BLaER1 (cell line): ENCODE data around the gene CARMIL3.

Source experiments
- H3K27ac ChIP-seq: shearing (Covaris generic); formaldehyde crosslinking; 2 replicates; pipeline ENCODE4 v1.8.1; 2022
- H3K27me3 ChIP-seq: shearing (Covaris generic); formaldehyde crosslinking; 2 replicates; pipeline ENCODE4 v1.8.1; 2022
- H3K36me3 ChIP-seq: shearing (Covaris generic); formaldehyde crosslinking; 2 replicates; pipeline ENCODE4 v1.8.1; 2022
- H3K4me1 ChIP-seq: shearing (Covaris generic); formaldehyde crosslinking; 2 replicates; pipeline ENCODE4 v1.8.1; 2022
- H3K4me2 ChIP-seq: shearing (Covaris generic); formaldehyde crosslinking; 2 replicates; pipeline ENCODE4 v1.8.1; 2022
- H3K4me3 ChIP-seq: shearing (Covaris generic); formaldehyde crosslinking; 2 replicates; pipeline ENCODE4 v1.8.1; 2022
- H3K9ac ChIP-seq: shearing (Covaris generic); formaldehyde crosslinking; 2 replicates; pipeline ENCODE4 v1.8.1; 2022
- H3K9me3 ChIP-seq: shearing (Covaris generic); formaldehyde crosslinking; 2 replicates; pipeline ENCODE4 v1.8.1; 2022
- H4K20me1 ChIP-seq: shearing (Covaris generic); formaldehyde crosslinking; 2 replicates; pipeline ENCODE4 v1.8.1; 2022
- Cebpa-rat ChIP-seq: shearing (Covaris generic); IDR thresholded peaks from 2 replicates; pipeline ENCODE4 v1.8.1; 2022

The CARMIL3 gene

GRCh38 chr14:24116128-24116814 is 64.5 kb downstream of the CARMIL3 start:
- Histone ChIP-seq H3K4me1 (peaks cover 19% of the 10 kb centered on the region), H3K27ac (no peak overlapping the region), H4K20me1 (no peaks in the 10 kb centered on the region), H3K9me3 (no peaks in the 10 kb centered on the region), H3K27me3 (no peaks in the 10 kb centered on the region), H3K36me3 (peaks cover 52% of the 10 kb centered on the region), H3K4me3 (peak overlapping the region; percentile 75), H3K4me2 (peak overlapping the region; percentile 93), H3K9ac (peak overlapping the region; percentile 87)
- TF ChIP-seq Cebpa-rat, result no peak

GRCh38 chr14:24117179-24117578 is 65.4 kb downstream of the CARMIL3 start:
- H3K4me1 ChIP-seq, result peaks cover 19% of the 10 kb centered on the region
- no peak overlapping the region; the same call in 1 of the 2 replicates for H3K4me2 ChIP-seq
- TF ChIP-seq Cebpa-rat, result no peak
- H4K20me1 ChIP-seq, result no peaks in the 10 kb centered on the region
- no peaks in the 10 kb centered on the region for H3K9me3 ChIP-seq
- no peak overlapping the region for H3K27ac ChIP-seq
- H3K27me3 ChIP-seq, result no peaks in the 10 kb centered on the region
- 0 out of 2 replicates have a peak overlapping the region, but pooled peaks have one; percentile 13 for H3K9ac ChIP-seq
- peaks cover 61% of the 10 kb centered on the region for H3K36me3 ChIP-seq
- no peak overlapping the region for H3K4me3 ChIP-seq
